ENCODE results near the gene MACROD2. TPM values are rescaled to one million over a fixed set of nuclear protein-coding genes. Genes with fewer than 3 reads are reported as not detected.

Gene MACROD2
- total RNA-seq, 1 donor from 2014 or later: 1.6 TPM

DNA sequence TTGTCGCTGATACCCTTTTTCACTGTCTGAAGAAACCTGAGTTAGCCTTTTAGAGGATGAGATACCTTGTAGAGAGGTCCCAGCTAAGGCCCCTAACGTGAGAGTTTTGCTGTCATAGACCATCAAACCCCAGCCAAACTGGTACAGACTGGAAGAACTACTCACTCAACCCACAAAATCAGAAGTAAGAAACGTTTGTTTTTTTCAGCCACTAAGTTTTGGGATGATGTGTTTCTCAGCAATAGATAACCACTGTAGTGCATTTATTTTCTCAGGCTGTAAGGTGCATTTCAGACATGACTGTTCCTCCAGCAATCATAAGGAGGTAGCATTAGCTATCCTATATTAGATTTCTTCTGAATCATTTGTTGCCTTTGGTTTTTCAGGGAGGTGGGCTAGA lies 749.4 kb downstream of the MACROD2 start:
- intact Hi-C loops (cut with DNase I): no loop called here
- no peak for DNase-seq (ENCODE audit: low spot score)

DNA sequence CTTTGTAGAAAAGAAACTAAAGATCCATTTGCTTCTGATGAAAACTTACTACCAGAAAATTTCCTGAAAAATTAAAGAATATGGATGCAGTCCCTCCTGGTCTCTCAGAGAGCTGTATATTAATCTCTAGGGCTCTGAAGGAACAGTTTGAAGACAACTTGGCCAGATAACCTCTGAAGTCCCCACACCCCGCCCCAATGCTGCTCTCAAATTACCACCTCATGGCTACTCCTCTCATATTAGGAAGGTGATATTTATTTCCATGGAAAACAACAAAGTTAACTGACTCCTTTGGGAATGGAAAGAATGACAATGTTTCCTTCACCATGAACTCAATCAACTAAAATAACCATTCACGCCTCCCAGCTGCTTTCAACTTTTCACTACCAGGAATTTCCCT lies 750.5 kb downstream of the MACROD2 start:
- no peak for DNase-seq (ENCODE audit: low spot score)
- intact Hi-C loops (cut with DNase I): no loop called here

DNA sequence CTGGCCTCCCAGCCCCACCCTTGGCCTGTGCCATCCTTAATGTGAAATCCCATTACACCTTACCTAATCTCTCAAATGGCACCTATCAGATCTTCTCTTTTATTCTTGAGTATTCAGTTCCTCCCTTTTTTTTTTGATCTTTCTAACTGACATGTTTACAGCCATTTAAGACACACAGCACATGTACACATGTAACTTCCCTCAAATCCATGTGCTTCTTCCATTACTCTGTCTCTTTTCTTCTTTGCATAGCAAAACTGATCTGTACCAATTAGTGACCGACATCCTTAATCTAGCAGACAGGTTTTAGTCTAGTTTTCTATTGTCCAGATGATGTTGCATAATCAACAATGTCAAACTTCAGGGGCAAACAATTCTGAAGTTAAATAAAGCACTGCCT lies 755.9 kb downstream of the MACROD2 start:
- no peak for DNase-seq (ENCODE audit: low spot score)
- intact Hi-C loops (cut with DNase I): no loop called here

DNA sequence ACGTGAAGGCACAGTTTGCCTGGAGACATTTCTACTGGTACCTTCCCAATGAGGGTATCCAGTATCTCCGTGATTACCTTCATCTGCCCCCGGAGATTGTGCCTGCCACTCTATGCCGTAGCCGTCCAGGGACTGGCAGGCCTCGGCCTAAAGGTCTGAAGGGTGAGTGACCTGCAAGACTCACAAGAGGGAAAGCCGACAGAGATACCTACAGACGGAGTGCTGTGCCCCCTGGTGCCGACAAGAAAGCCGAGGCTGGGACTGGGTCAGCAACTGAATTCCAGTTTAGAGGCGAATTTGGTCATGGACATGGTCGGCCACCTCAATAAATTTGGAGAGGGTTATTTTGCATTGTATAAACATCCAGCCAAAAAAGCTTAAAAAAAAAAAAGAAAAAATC lies 762.4 kb downstream of the MACROD2 start:
- DNase-seq (ENCODE audit: low spot score): no peak
- intact Hi-C loops (cut with DNase I): no loop called here

DNA sequence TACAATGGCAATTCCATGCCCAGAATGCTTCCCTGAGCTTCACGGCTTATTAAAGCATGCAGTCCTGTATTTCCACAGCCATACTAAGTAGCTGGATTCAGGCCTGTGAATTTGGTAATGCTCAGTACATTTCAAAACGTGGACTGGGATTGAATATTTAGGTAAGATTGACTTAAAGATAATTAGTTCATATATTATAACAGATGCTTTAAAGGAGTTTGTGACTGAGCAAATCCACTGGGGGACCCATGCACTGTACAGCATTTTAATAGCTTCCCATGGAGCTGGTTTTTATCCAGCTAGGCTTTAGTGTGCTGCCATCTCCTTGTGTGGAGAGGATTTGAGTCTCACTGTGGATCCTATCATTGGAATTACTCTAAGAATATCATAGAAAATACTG lies 763.0 kb downstream of the MACROD2 start:
- intact Hi-C loops (cut with DNase I): no loop called here
- no peak for DNase-seq (ENCODE audit: low spot score)

DNA sequence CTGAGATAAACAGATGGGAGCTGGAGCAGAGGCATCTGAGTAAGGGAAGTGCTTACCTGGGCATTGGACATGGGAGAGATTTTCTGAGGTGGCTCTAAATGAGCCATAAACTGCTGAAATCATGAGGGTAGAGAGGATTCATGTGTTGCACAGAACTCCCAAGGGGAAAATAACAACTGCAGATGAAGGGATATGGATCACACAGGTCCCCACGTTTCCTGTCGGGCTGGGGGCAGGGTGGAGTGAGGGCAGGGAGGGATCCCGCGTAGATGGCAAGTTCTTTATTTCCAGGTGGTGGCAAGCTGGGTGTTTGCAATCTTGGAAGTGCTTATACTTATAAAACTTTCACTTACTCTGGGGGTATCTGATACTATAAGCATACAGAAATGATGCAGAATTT lies 764.7 kb downstream of the MACROD2 start:
- intact Hi-C loops (cut with DNase I): no loop called here

DNA sequence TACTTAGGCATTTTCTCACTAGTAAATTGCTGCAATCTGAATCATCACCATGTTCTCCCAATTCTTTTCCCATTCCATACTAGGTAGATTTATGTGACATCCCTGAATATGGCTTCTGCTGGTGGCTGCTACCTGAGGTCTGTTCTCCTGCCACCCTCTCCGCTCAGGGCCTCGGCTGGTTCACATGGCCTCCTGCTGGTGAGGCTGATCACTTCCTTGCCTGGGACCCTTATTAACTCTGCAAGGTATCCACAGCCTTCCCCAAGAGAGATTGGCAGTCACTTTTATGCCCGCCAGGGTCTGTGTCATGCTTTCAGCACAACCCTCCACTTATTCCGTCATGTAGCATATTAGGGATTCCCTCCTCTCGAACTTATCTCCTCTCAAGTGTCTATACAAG lies 766.6 kb downstream of the MACROD2 start:
- intact Hi-C loops (cut with DNase I): no loop called here
- DNase-seq (ENCODE audit: low spot score): no peak

More for the DNA sequence above, 764.7 kb downstream of the MACROD2 start:
- no peak for DNase-seq (ENCODE audit: low spot score)

DNA sequence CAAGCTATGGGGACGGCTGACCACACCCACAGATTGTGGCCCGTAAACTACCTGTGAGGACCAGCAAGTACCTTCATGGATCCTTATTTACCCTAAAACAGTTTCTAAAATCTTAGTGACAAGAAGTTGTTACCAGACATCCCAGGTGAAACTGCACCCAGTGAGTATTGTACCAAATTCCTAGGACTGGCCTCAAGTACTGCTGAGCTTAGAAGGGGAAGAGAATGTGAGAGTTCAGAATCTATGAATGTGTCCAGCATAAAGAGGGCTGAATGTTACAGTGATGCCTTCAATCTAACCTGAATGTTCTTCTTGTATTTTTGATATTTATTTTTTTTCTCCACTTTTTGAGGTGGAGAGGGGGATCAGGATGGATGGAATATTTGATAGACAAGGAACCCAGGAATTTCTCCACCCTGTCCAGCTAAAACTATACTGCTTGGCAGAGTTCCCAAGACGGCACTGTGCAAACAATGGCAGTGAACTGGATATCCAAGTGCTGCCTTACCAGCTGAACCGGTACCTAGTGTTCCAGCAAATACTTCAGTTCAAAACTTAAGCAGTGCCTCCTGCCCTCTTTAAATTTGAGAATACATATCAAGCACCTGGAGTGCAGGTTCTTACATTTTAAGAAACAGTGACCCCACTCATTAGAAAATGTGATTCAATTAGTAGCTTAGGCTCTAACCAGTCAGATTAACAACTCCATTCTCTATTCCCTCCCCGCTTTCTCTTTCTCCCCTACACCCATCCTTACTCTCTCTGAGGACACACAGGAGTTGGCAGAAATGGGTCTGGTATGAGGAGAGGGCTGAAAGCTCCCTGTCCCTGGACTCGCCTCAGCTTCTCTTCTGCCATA lies 769.4 kb downstream of the MACROD2 start:
- no peak for DNase-seq (ENCODE audit: low spot score)
- intact Hi-C loops (cut with DNase I): no loop called here

DNA sequence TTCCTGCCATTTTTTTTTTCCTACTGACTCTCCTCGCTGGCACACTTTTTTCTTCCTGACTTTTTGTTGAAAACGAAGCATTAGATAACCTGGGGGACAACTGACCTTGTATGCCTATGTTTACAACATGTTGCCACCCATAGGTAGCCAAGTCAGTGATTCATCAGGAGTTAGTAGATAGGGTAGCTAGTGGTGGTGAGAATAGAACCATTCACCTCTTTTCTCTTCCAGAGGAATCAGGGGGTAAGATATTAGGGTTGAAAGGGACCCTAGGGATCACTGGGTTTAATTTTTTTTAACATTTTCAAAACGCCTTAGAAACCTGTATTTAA lies 770.0 kb downstream of the MACROD2 start:
- no peak for DNase-seq (ENCODE audit: low spot score)
- intact Hi-C loops (cut with DNase I): no loop called here

DNA sequence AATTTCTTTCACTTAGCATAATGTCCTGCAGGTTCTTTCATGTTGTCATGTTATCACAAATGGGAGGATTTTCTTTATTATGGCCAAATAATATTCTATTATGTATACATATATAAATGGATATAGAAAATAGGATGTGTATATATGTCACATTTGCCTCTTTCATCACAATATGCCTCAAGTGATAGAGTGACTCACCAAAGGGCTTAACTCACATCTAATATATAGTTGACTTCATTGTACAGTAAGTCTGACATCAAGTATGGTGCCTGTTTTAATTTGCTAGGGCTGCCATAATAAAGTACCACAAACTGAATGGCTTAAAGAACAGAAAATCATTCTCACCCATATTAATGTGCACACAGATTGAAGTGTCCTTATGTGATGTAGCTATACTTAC lies 778.2 kb downstream of the MACROD2 start:
- intact Hi-C loops (cut with DNase I): no loop called here
- no peak for DNase-seq (ENCODE audit: low spot score)

DNA sequence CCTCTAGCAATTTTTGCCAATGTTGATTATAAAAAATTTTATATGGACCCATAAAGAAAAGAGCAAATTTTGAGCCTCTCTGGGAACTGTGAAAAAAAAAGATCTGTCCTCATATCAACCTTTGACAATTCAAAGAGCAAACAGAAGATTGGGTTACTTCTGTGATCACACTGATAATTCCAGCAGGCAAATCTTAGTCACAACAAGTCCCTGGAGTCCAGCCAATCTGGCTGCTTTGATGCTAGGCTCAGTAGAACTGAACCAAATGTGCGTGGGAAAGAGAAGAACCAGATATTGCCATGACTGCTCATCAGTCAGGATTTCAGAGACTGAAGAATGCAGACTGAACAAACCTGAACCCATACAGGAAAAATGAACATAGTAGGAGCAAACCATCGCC lies 780.5 kb downstream of the MACROD2 start:
- intact Hi-C loops (cut with DNase I): no loop called here
- DNase-seq (ENCODE audit: low spot score): no peak

DNA sequence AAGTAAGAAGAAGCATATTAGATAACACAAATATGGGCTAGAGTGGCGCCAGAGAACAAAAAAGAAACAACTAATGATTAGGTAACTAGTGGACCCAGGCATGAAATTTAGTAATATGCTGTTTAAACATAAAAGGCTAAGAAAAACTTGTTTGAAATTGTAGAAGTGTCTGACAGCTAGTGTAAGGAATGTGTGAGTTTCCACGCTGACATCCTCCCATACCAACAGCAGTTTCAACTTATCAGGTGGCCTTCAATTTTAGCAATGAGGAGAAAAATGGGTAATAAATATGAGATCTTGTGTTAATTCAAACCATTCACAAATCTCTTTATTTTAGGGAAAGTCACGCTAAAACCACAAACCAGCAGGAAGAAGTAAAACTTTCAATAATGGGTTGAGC lies 782.3 kb downstream of the MACROD2 start:
- DNase-seq (ENCODE audit: low spot score): no peak
- intact Hi-C loops (cut with DNase I): no loop called here

DNA sequence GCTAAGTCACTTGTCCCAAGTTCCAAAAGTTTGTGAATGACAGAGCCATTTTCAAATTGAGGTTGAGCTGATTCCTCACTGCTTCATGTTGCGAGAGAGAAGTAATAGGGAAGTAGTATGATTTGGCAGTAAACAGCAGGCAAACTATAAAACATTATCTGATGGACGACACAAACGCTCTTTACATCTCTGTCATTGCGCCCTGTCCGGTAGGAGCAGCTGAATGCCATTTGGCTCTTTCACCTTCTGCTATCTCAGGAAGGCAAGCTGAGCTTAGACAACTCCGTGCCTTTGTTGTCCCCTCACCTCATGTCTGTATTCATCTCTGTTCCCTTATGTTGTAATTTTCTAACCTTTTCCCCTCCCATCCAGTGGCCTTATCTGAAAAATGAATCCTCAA lies 782.8 kb downstream of the MACROD2 start:
- no peak for DNase-seq (ENCODE audit: low spot score)

DNA sequence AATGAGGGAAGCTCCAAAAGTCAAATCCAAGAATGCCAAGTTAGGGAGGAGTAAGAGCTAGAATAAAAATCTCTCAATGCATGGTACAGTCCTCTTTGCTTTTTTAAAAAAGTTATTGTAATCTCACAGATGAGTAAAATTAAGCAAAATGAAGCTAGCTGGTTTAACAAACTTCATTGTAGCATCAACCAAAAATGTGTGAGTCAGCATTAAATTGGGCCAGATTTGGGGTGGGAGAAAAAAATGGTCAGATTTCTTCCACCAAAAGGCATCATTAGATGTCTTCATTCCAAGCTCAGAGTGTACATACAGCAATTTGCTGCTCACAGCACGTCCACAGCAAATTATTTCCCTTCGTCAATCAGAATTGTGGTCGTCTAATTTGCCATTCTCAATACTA lies 783.6 kb downstream of the MACROD2 start:
- intact Hi-C loops (cut with DNase I): no loop called here
- DNase-seq (ENCODE audit: low spot score): no peak

More for the DNA sequence above, 782.8 kb downstream of the MACROD2 start:
- intact Hi-C loops (cut with DNase I): no loop called here

DNA sequence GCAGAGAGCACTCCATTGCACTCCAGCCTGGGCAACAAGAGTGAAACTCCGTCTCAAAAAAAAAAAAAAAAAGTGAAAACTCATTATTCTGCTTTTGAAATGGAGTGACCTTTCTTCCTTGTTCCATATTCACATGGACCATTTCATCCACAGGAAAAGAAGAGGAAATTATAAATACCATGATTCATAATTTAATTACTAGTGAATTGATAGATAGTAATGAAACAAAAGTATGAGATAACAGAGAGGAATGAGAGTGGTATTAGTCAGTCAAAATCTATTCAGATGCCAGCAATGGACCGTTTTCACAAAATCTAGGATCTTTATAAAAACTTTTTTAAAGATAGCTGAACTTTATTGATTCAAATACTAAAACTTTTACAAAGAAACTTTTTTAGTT lies 785.2 kb downstream of the MACROD2 start:
- intact Hi-C loops (cut with DNase I): no loop called here
- DNase-seq (ENCODE audit: low spot score): no peak

DNA sequence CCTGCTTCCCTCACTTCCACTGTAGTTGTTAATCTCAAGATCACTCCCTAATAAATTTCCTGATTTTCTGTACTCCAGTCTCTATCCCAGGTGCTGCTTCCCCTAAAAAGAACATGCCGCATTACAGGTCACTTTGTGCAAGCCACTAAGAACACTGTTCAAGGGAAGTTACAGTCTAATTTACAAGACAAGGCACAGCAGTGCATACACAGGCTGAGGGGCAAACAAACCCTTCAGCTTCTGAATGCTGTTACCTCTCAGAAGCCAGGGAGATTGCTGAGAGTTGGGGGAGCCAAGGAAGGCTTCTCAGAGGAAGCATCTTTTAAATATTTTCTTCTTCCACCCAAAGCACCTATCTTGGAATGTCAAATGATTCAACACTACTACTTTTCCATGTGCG lies 787.4 kb downstream of the MACROD2 start:
- no peak for DNase-seq (ENCODE audit: low spot score)
- intact Hi-C loops (cut with DNase I): no loop called here

DNA sequence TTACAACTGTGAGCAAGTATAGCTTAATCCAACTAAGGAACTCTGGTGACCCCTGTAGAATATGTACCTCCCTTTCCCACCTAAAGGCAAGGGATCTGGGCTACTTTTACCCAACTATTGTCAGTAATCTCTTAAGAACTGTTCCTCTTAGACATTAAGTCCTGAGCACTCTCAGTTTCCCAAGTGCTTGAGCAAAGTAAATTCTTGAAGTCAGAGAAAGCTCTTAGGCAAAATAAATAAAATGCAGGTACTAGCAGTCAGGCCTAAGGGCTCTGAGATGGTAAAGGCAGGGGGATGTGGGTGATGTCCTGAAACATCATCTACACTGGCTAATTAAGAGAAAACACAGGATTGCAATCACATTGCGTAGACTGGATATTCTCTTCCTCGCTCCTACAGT lies 788.5 kb downstream of the MACROD2 start:
- intact Hi-C loops (cut with DNase I): no loop called here

DNA sequence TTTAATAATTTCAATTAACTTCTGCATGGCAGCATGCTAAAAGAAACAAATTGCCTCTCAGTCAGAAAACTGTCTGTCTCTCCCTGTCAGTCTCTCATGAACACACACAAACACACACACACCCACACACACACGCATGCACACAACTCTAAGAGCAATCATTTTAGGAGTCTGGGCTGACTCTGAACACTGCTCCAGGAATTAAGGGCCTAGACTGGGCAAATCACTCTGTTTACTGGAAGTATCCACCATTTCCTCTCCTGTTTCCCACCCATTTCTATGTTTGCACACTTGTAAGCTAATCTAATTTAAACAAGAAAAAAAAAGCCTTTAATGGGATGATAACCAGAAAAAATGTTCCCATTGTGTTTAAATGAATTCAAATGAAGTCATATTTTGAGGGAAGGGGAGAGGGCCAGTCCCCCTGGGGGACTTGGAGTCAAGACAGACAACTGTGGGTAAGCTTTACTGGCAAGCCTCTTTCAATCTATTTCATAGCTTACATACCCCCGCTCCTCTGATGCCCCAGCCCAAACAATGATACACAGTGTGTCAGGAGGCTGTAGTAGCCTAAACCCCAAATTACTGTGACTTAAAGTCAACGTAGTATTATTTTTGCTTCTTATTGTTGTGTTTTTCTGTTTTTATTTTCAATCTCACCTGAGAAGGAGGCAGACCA lies 789.9 kb downstream of the MACROD2 start:
- intact Hi-C loops (cut with DNase I): no loop called here

More for the DNA sequence above, 788.5 kb downstream of the MACROD2 start:
- no peak for DNase-seq (ENCODE audit: low spot score)

DNA sequence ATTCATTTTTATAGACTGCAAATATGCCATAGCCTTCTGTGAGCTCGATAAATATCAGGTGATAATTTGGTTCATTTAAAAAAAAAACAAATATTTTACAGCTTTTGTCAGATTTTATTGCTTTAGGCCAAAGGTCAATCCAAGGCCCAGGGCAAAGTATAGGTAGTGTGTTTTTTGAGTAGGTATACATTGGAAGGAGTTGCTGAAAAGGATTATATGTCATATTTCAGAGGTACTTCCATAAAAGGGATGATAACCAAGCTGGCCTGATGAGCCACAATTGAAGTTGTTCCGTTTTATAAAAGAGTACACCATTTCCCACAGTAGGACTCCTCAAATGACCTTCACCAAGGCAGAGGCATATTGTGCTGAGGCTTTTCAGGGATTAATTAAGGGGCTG lies 794.9 kb downstream of the MACROD2 start:
- DNase-seq (ENCODE audit: low spot score): no peak
- intact Hi-C loops (cut with DNase I): no loop called here

More for the DNA sequence above, 789.9 kb downstream of the MACROD2 start:
- no peak for DNase-seq (ENCODE audit: low spot score)

DNA sequence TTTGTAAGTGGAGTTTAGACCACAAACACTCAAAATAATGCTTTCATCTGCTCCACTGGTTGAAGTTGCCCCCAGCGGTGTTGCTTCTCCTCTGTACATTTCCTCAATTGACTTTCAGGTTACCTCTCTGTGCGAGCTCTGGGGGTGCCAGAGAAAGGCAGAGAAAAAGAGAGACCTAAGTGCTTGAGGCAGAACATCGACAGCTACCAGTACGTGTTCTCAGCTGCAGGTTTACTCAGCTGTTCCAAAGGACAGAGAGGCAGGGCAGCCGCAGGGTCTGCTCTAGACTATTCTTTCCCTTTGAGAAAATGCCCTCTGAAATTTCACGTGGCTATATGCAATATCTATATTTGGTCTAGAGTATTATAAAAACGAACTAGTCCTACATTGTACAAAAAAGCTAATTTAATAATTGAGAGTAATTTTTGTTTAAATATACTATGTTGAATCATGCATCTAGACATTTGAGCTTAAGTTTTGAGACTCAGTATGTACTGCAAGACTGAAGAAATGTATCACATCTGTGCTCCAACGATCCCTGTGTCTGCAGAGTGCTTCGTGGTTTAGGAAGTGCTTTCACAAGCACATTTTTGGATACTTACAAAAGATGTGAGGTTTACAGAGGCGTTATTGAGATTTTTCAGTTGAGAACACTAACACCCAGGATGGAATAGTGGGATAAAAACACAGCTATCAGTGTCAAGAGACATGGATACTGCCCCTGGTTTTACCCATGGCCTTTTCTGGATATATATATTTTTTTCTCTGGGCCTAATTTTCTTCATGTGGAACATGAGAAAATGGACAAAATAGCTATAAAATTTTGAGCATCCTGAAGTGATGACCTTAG lies 795.7 kb downstream of the MACROD2 start:
- intact Hi-C loops (cut with DNase I): no loop called here
- DNase-seq (ENCODE audit: low spot score): no peak
